K562 (cell line): ENCODE results near the gene GRB14. TPM values are rescaled to one million over a fixed set of nuclear protein-coding genes. Genes with fewer than 3 reads are reported as not detected.

Experiments used
- ATAC-seq: fragments of 200-7000 bp; cut with Tn5 transposase; 3 replicates; pipeline ENCODE4 v1.9.1; 2020; ENCODE audit warnings: moderate library complexity
- BruUV-seq: library from RNA; stranded (reverse); fragments of 400-500 nt; replicated peaks from 2 replicates; lab custom pipeline; 2021; lab: Mats Ljungman, UMichigan
- CTCF ChIA-PET: fragments of 300-600 bp; formaldehyde crosslinking; extraction: SDS; loops from one replicate; lab custom pipeline; 2021; ENCODE audit warnings: low intra/inter-chr PET ratio; lab: Yijun Ruan, JAX
- POLR2A ChIA-PET: fragments of 300-600, 350-650 bp; sonication (Branson Sonifier 250); formaldehyde crosslinking; extraction: SDS; loops from one replicate; lab custom pipeline; 2021; ENCODE audit warnings: antibody characterized with exemption, inconsistent platforms; lab: Yijun Ruan, JAX
- DNase-seq, 4 experiments: peaks; one replicate each; pipeline versions ENCODE4 v3.0.0 to v3.0.0-alpha.2; 2011 to 2018; ENCODE audit warnings: low spot score in 3 of 4, mixed read lengths in 3 of 4; ENCODE audit errors: extremely low read depth in 1 of 4
- FAIRE-seq: peaks from 2 replicates; lab custom pipeline; 2011; peaks lifted over from hg19 to GRCh38; lab: Jason Lieb, UNC
- H2AFZ ChIP-seq: 2 replicates; pipeline ENCODE4 v1.6.0; 2011; ENCODE audit warnings: low read depth, low read length, control low read depth, inconsistent platforms
- H3K27ac ChIP-seq: fragments of 200-600 bp; 3 replicates; pipeline ENCODE4 v1.8.0; 2011; ENCODE audit warnings: low read depth, mild to moderate bottlenecking, control low read depth, inconsistent platforms, low read length, moderate library complexity, mixed read lengths; ENCODE audit errors: extremely low read depth
- H3K27me3 ChIP-seq, 2 experiments: fragments of 300-600 bp in 1 of 2; 2 replicates in 1 of 2; 3 replicates in 1 of 2; pipeline versions ENCODE4 v1.6.0 to v1.8.0; 2011; ENCODE audit warnings: inconsistent platforms in 2 of 2, low read length in 2 of 2, mild to moderate bottlenecking in 1 of 2, mixed read lengths in 1 of 2, moderate library complexity in 1 of 2; ENCODE audit not compliant: control insufficient read depth in 2 of 2, insufficient read depth in 2 of 2
- H3K36me3 ChIP-seq: fragments of 300-600 bp; 3 replicates; pipeline ENCODE4 v1.8.0; 2011; ENCODE audit warnings: mild to moderate bottlenecking, low read length, inconsistent platforms; ENCODE audit not compliant: control insufficient read depth, insufficient read depth
- H3K4me1 ChIP-seq, 2 experiments: fragments of 200-600 bp in 1 of 2; replicated peaks in 1 of 2; 2 replicates in 1 of 2; 3 replicates in 1 of 2; pipeline versions ENCODE4 v1.5.1 to v1.8.0; 2011; ENCODE audit warnings: inconsistent platforms in 2 of 2, low read length in 2 of 2, mild to moderate bottlenecking in 1 of 2, mixed read lengths in 1 of 2, moderate library complexity in 1 of 2; ENCODE audit not compliant: control insufficient read depth in 2 of 2, insufficient read depth in 2 of 2
- H3K4me2 ChIP-seq: 2 replicates; pipeline ENCODE4 v1.6.1; 2011; ENCODE audit warnings: low read length, control low read depth, inconsistent platforms, mixed read lengths; ENCODE audit not compliant: insufficient read depth
- H3K4me3 ChIP-seq: fragments of 200-600 bp; sonication (generic), shearing (Covaris generic); 2 replicates; pipeline ENCODE4 v1.5.1; 2016; ENCODE audit warnings: control low read depth, inconsistent platforms
- H3K79me2 ChIP-seq: fragments of 200-600 bp; 3 replicates; pipeline ENCODE4 v1.8.0; 2011; ENCODE audit warnings: low read length, inconsistent platforms; ENCODE audit not compliant: control insufficient read depth, insufficient read depth
- H3K9ac ChIP-seq, 2 experiments: 2 replicates each; pipeline versions ENCODE4 v1.6.0 to v1.6.1; 2011; ENCODE audit warnings: low read depth in 2 of 2, low read length in 2 of 2, control low read depth in 1 of 2, inconsistent platforms in 1 of 2, mild to moderate bottlenecking in 1 of 2, mixed read lengths in 1 of 2; ENCODE audit not compliant: insufficient read depth in 1 of 2
- H3K9me1 ChIP-seq: one replicate; pipeline ENCODE4 v1.6.0; 2011; ENCODE audit warnings: inconsistent platforms, mild to moderate bottlenecking, low read length, moderate library complexity; ENCODE audit not compliant: control insufficient read depth, insufficient read depth
- H3K9me3 ChIP-seq: replicated peaks from 2 replicates; pipeline ENCODE4 v1.5.1; 2011; ENCODE audit warnings: low read depth, low read length, inconsistent platforms; ENCODE audit not compliant: control insufficient read depth, insufficient read depth
- H4K20me1 ChIP-seq: replicated peaks from 2 replicates; pipeline ENCODE4 v1.6.1; 2011; ENCODE audit warnings: low read length, inconsistent platforms, mixed read lengths; ENCODE audit not compliant: control insufficient read depth, insufficient read depth
- FOXK2 ChIP-seq, 2 experiments: fragments of 450-650 bp; IDR thresholded peaks in 1 of 2; conservative IDR thresholded peaks in 1 of 2; 2 replicates each; pipeline ENCODE4 v1.6.1; 2016; ENCODE audit warnings: low read depth in 2 of 2, mild to moderate bottlenecking in 1 of 2
- MAZ ChIP-seq, 2 experiments: fragments of 450-650 bp in 1 of 2; sonication (generic) in 1 of 2; formaldehyde crosslinking; IDR thresholded peaks in 1 of 2; conservative IDR thresholded peaks in 1 of 2; 2 replicates each; pipeline versions ENCODE4 v1.4.0 to v1.5.0; 2020; ENCODE audit warnings: mild to moderate bottlenecking in 1 of 2, missing genetic modification reagents in 1 of 2
- NRF1 ChIP-seq, 2 experiments: fragments of 450-650 bp; IDR thresholded peaks in 1 of 2; conservative IDR thresholded peaks in 1 of 2; 2 replicates each; pipeline ENCODE4 v1.6.1; 2014; ENCODE audit warnings: mild to moderate bottlenecking in 2 of 2
- PTTG1 ChIP-seq: fragments of 450-650 bp; IDR thresholded peaks from 2 replicates; pipeline ENCODE4 v1.6.1; 2016; ENCODE audit warnings: low read depth, mild to moderate bottlenecking, missing genetic modification characterization, missing compliant biosample characterization
- SAP30 ChIP-seq: fragments of 200-600 bp; sonication (generic); IDR thresholded peaks from 2 replicates; pipeline ENCODE4 v1.6.1; 2012; ENCODE audit warnings: borderline replicate concordance, low read depth, mild to moderate bottlenecking, moderate library complexity, low read length, control low read depth, inconsistent platforms; ENCODE audit not compliant: insufficient read depth, poor library complexity, severe bottlenecking
- SMARCA4 ChIP-seq: fragments of 450-650 bp; IDR thresholded peaks from 2 replicates; pipeline ENCODE4 v1.6.1; 2016
- SRSF1 ChIP-seq: fragments of 200-400 bp; formaldehyde crosslinking; IDR thresholded peaks from 2 replicates; pipeline ENCODE4 v1.6.1; 2017; ENCODE audit warnings: mild to moderate bottlenecking, low read depth, low read length, moderate library complexity
- YY1 ChIP-seq, 3 experiments: IDR thresholded peaks; 2 replicates each; pipeline ENCODE4 v1.6.1; 2011; ENCODE audit warnings: low read length in 2 of 3, mild to moderate bottlenecking in 2 of 3, moderate library complexity in 2 of 3, borderline replicate concordance in 1 of 3, control low read depth in 1 of 3, low read depth in 1 of 3; ENCODE audit not compliant: insufficient read depth in 3 of 3, insufficient replicate concordance in 2 of 3, control insufficient read depth in 1 of 3, insufficient read length in 1 of 3; ENCODE audit errors: extremely low read depth in 1 of 3
- WGBS: fragments of 100-300 bp; shearing (Covaris generic); methylation state at CpG from one replicate; pipeline ENCODE4 v1.1.6; 2016; ENCODE audit warnings: low coverage, mixed read lengths; ENCODE audit not compliant: insufficient coverage; ENCODE audit errors: missing lambda C conversion rate; 5-methylcytosine and 5-hydroxymethylcytosine counted together
- in situ Hi-C: fragments of 300-500 bp; cut with MboI; formaldehyde crosslinking; loops from 4 replicates; pipeline ENCODE4 v1.15.0; 2018; ENCODE audit warnings: inconsistent platforms, mixed read lengths
- intact Hi-C: fragments of 100-400 bp; cut with micrococcal nuclease; formaldehyde crosslinking; loops from 2 replicates; pipeline ENCODE4 v1.14.2; 2022
- polyA plus RNA-seq, 8 experiments: library from polyadenylated mRNA; depleted of rRNA in 4 of 8; stranded (reverse) in 5 of 8; unstranded in 3 of 8; fragments of >200 nt; fragmentation: Nextera tagmentation in 2 of 8; fragmentation: Illumina TruSeq in 1 of 8; extraction: Ambion mirVana in 2 of 8; extraction: Trizol in 1 of 8; gene quantifications; 2 replicates each; pipeline versions ENCODE4 v1.2.1 to v1.2.3, GENCODE V29; 2011 to 2014; ENCODE audit warnings: inconsistent platforms in 1 of 8, missing spikeins in 1 of 8
- total RNA-seq, 7 experiments: library from RNA; depleted of rRNA in 6 of 7; stranded (reverse); fragments of >200 nt in 6 of 7; fragmentation: Illumina TruSeq in 2 of 7; extraction: Trizol in 2 of 7; gene quantifications; 2 replicates each; pipeline versions ENCODE4 v1.2.1 to v1.2.3, GENCODE V29; 2011 to 2021; ENCODE audit warnings: low replicate concordance in 1 of 7
- TF ChIP-seq, protein P1 (sequence below): fragments of 150-350 bp; conservative IDR thresholded peaks from 2 replicates; pipeline ENCODE4 v1.6.1; 2014; ENCODE audit warnings: low read length
- TF ChIP-seq, protein P2 (sequence below): fragments of 250-450 bp; sonication (Bioruptor Pico); IDR thresholded peaks from 2 replicates; pipeline ENCODE4 v1.5.0; 2021; ENCODE audit warnings: mild to moderate bottlenecking, moderate library complexity

GRB14 gene
- total and polyA plus RNA-seq, 9 of the 15 experiments (the other 6 are each of a cell fraction or from before 2014, with no cell fraction given) = not detected

DNA sequence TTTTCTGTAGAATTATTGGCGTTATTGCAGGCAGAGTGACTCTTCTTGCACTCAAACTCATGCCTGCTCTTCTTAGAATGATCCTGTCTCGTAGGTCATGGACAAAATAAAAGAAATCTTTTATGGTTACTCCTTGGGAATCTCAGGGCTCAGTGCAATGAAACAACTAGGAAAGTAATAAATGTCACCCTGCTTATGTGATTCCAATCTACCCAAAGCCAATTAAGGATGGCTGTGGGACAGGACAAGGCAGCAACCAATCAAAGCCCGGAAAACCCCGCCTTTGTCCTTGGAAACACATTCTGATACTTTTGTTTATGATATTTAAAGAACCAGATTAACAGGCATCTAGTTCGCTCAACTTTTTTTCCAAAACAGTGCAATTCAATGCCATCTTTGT lies 53.0 kb downstream of the GRB14 start (continued):
- no peak for TF ChIP-seq PTTG1 (tag)
- TF ChIP-seq SRSF1 = no peak
- no peak for TF ChIP-seq SAP30
- TF ChIP-seq SMARCA4 = no peak
- TF ChIP-seq NRF1 (conservative IDR thresholded peaks at IDR 0.05 in 1 of 2, IDR thresholded peaks at IDR 0.05 in 1 of 2) = no peak

DNA sequence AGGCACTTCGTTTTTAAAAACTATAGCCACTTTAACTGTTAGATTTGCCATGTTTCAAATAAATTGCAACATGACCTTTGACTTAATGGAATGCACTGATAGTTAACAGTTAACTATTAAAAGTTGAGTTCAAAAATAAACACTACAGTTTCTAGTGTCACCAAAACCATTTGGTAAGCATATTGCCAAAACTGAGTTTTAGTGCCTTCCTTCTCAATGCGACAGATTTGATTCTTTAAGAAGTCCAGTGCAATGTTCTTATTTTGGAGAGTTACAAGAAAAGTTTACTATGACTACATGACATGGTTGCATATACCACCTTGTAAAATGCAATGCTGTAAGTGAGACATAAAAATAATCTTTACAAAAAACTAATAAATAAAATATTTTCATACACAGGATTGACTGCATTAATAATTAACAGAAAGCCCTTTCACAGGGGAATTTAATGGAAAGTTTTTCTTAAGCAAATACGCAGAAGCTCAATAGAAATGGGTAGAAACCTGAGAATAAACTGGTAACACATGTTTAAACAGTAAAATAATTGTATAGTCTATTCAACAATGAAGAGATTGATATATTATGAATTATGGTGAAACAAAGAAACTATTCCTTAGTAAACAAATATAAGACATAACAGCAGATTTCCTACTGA lies 53.8 kb downstream of the GRB14 start:
- no peaks in the 10 kb centered on the region for H3K79me2 ChIP-seq
- POLR2A ChIA-PET = no interaction called here
- intact Hi-C loops (no loop called here), in situ Hi-C loops (no loop called here)
- BruUV-seq = no TSS peak
- WGBS = 2% methylated on average over 3 of the region's 3 CpGs
- H3K9me1 ChIP-seq = no peaks in the 10 kb centered on the region
- H2AFZ ChIP-seq = no peak overlapping the region
- no peaks in the 10 kb centered on the region for H3K4me1 ChIP-seq
- no peak overlapping the region for H3K27ac ChIP-seq
- no peak overlapping the region for H3K4me3 ChIP-seq
- no peaks in the 10 kb centered on the region for H3K9me3 ChIP-seq
- no peaks in the 10 kb centered on the region for H3K27me3 ChIP-seq
- DNase-seq (no peak), FAIRE-seq (no peak), ATAC-seq (no peak)
- CTCF ChIA-PET = no interaction called here
- TF ChIP-seq MAZ (CRISPR knock-in tag; conservative IDR thresholded peaks at IDR 0.05 in 1 of 2, IDR thresholded peaks at IDR 0.05 in 1 of 2) (no peak), YY1 (IDR thresholded peaks at IDR 0.05; ENCODE audit: borderline replicate concordance in 1 of 3, control insufficient read depth in 1 of 3, extremely low read depth in 1 of 3, insufficient read depth in 3 of 3, insufficient read length in 1 of 3, insufficient replicate concordance in 2 of 3, low read depth in 1 of 3, low read length in 2 of 3) (no peak), FOXK2 (conservative IDR thresholded peaks at IDR 0.05 in 1 of 2, IDR thresholded peaks at IDR 0.05 in 1 of 2; ENCODE audit: low read depth in 2 of 2) (no peak)
- TF ChIP-seq, protein P1, sequence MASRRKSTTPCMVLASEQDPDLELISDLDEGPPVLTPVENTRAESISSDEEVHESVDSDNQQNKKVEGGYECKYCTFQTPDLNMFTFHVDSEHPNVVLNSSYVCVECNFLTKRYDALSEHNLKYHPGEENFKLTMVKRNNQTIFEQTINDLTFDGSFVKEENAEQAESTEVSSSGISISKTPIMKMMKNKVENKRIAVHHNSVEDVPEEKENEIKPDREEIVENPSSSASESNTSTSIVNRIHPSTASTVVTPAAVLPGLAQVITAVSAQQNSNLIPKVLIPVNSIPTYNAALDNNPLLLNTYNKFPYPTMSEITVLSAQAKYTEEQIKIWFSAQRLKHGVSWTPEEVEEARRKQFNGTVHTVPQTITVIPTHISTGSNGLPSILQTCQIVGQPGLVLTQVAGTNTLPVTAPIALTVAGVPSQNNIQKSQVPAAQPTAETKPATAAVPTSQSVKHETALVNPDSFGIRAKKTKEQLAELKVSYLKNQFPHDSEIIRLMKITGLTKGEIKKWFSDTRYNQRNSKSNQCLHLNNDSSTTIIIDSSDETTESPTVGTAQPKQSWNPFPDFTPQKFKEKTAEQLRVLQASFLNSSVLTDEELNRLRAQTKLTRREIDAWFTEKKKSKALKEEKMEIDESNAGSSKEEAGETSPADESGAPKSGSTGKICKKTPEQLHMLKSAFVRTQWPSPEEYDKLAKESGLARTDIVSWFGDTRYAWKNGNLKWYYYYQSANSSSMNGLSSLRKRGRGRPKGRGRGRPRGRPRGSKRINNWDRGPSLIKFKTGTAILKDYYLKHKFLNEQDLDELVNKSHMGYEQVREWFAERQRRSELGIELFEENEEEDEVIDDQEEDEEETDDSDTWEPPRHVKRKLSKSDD = no peak
- TF ChIP-seq, protein P2, sequence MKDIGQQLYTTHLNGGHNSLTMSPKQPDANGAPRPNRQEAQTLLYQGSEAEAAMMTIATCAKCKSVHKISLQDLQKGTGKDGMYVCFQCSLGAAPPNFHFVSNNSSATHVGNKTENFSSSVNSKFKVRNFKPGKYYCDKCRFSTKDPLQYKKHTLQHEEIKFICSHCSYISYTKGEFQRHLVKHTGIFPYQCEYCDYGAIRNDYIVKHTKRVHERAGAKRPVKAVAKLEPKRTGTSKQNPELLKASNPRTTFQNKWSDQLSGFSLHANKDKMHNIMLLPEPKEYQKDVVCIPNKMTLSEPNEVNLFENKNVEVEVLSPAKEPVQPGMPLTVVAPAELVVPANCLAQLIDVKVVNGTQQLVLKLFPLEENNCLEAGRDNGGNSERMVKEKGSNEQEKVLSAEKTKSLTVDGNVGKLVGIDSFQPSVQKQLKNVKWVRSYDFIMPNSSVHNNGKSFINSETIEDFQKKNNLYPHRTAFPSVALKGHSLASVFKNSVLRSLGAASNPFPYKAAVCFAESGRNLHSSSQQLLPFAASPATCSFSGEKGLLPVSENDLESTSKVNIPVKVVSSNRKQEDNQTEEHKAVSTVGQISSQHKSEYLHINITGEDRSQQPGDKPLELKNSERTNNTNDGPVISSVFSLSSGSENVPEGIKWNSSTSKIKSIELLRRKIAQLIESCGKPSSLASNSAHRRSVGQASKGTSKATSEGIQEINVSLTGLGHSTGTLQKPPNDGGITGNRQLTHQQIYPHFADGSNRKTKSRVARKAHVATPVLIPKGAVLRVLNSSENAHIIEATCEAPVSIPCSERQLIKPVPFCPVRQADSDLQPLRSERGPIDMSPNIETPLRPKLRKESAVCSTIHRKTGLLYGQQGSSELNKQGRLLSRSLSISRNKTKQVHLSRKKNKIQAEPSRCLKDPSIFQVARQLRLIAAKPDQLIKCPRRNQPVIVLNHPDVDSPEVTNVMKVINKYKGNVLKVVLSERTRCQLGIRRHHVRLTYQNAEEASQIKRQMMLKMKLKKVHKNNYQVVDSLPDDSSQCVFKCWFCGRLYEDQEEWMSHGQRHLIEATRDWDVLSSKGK (CRISPR knock-in tag) = no peak
- no peaks in the 10 kb centered on the region for H3K36me3 ChIP-seq
- no peak overlapping the region for H3K9ac ChIP-seq
- no peak overlapping the region for H3K4me2 ChIP-seq
- H4K20me1 ChIP-seq = no peaks in the 10 kb centered on the region
